GOT3 (cell line): ENCODE measurements around the gene RECQL5.
"Not testable (repeated sequence)": the region's sequence is repeated elsewhere in the genome, so short reads cannot be mapped to it uniquely, and the experiment has no call there.

Experiments
- DNase-seq: peaks from one replicate; lab custom pipeline; 2025; ENCODE audit warnings: mixed read lengths; lab: John Stamatoyannopoulos, UW

Gene RECQL5

DNA sequence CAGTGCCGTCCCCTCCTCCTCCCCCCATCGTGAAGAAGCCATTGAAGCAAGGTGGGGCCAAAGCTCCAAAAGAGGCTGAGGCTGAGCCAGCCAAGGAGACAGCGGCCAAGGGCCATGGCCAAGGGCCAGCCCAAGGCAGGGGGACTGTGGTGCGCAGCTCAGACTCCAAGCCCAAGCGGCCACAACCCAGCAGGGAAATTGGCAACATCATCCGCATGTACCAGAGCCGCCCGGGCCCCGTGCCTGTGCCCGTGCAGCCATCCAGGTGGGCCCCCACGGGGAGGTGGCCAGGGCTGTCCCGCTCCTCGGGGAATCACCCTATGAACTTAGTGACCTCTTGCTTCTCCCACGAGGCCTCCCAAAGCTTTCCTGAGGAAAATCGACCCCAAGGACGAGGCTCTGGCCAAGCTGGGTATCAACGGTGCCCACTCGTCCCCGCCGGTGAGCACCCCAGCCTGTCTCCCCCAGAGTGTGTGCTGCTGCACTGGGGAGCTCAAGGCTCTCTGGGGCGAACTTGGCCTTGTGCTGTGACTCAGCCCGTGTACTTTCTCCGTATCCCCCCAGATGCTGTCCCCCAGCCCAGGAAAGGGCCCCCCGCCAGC is 50.3 kb downstream of the RECQL5 start:
- no peak for DNase-seq

DNA sequence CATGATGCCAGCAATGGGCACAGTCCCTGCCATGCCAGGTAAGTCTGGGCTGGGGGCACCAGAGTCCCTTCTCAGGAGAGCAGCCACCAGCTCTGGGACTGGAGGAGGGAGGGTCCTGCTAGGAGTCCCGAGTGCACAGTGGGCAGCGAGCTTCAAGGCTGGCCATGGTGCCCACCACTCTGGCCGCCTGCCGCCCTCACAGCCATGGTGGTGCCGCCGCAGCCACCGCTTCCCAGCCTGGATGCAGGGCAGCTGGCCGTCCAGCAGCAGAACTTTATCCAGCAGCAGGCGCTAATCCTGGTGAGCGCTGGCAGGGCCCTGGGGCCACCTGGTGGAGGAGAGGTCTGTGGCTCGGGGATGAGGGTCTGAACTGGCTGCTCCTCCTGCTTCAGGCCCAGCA is 51.7 kb downstream of the RECQL5 start:
- DNase-seq: no peak

DNA sequence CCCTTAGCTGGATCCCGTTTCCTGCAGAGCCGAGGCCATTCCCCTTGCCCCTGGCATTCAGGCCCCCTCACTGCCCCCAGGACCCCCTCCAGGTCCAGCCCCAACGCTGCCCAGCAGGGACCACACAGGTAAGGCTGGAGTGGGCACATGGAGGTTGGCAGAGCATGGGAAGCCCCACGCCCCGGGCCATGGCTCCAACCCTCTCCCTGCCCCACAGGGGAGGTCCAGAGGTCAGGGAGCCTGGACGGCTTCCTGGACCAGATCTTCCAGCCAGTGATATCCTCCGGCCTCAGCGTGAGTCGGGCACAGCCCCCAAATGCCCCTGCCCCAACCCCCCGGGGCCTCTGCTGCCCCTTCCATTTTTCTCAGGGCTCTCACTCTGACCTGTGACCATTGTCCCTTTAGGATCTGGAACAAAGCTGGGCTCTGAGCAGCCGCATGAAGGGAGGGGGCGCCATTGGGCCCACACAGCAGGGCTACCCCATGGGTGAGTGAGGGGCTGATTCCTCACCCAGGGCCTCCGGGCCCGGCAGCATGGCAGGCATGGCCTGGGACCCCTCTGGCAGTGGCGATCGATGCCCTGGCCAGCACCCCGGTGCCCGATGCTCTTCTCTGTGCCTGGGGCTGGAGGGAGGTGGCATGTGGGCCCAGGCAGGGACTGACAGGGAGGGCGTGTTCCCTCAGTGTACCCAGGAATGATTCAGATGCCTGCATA is 52.2 kb downstream of the RECQL5 start:
- DNase-seq: no peak

DNA sequence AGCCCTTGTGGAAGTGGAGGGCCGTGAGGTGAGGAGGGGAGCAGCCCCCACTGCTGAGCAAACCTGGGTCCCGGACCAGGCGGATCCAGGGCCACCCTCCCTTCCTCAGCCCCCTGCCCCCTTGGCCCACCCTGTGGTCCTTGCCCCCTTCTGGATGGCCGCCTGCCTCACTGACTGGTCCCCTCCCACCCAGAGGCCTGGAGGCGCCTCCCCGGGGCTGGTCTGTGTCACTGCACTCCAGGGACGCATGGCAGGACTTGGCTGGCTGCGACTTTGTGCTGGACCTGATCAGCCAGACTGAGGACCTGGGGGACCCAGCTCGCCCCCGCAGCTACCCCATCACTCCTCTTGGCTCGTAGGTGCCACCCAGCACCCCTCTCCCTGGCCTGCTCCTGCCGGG is 52.9 kb downstream of the RECQL5 start:
- no peak for DNase-seq

DNA sequence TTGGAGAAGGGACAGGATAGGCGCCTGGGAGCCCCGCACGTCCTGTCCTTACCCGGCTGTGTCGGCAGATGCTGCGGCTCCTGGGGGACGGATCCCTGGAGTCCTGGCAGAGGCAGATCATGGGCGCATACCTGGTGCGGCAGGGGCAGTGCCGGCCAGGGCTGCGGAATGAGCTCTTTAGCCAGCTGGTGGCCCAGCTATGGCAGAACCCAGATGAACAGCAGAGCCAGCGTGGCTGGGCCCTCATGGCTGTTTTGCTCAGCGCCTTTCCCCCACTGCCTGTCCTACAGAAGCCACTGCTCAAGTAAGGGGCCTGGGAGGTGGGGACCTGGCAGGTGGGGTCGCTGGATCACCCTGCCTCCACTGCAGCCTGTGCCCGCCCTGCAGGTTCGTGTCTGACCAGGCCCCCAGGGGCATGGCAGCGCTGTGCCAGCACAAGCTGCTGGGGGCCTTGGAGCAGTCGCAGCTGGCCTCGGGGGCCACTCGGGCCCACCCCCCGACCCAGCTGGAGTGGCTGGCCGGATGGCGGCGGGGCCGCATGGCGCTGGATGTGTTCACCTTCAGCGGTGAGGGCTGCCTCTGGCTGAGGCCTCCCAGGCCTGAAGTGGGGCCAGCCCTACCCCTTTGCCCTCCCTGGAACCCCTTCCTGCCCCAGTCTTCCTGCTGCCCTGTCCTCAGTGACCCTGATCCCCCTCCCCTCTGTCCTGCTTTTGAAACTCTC is 53.9 kb downstream of the RECQL5 start:
- DNase-seq: no peak

DNA sequence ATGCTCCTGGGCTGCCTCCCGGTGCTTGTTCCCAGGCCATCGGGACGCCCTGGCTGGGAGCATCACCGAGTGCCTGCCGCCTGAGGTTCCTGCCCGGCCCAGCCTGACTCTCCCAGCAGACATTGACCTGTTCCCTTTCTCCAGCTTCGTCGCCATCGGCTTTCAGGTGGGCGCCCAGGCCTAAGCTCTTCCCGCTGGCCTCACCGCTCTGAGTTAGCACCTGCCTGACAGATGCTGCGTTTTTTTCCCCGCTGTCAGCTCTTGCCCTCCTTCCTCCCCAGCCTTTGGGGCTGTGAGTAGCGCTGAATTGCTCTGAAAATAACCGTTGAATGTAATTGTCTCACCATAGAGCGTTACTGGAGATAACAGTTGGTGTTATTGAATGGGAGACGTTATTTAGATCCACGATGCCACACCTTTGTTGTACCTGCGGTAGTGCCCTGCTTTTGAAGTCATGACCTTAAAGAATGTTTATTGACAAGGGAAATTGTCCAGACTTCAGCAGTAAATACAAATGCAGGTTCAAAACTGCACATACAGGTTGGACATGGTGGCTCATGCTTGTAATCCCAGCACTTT is 55.0 kb downstream of the RECQL5 start:
- no peak for DNase-seq

DNA sequence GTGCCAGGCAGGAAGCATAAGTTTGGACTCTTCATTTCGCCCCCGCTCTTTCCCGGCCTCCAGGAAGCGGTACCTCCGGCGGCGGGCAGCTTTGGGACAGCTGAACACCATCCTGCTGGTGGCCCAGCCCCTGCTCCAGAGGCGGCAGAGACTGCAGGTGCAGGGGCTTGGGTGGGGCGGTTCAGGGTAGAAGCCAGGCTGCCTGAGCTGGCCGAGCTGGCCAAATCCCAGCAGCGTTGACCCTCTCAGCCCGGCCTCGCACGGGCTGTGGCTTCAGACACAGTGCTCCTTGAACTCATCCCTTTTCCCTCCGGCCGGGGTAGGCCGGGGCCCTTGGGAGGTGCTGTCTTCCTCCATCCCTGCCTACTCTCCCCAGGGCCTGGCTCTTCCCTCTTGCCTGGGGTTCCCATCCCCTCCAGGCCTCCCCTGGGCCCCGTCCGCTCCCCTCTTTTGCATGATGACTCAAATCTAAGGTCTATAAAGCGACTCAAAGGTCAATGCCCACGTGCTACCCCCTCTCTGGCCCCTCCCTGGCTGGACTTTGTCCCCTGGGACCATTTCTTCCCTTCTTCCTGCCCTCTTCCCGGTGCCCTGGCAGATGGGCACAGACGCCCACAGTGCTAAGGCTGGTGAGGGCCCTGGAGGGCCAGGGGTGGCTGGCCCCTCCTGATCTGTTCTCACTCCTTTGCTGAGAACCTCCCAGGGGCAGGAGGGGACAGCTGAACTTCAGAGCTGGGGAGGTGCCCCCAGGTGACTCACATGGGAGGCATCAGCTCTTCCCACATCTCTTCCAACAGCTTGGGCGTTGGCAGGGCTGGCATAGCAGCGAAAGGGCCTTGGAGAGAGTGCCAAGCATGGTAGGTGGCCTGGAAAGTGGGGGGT is 56.6 kb downstream of the RECQL5 start:
- DNase-seq: no peak

DNA sequence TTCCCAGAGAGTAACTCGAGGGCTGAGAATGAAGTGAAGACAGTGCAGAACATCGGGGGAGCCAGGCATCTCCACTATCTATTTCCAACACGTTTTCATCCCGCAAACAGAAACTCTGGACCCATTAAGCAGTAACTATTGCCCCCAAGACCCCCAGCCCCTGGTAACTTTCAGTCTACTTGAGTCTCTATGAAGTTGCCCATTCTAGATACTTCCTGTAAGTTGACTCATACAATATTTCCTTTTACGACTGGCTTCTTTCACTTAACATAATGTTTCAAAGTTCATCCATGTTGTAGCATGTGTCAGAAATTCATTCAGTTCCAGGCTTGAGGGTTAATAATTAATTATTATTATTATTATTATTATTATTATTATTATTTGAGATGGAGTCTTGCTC is 59.9 kb downstream of the RECQL5 start:
- no peak for DNase-seq

DNA sequence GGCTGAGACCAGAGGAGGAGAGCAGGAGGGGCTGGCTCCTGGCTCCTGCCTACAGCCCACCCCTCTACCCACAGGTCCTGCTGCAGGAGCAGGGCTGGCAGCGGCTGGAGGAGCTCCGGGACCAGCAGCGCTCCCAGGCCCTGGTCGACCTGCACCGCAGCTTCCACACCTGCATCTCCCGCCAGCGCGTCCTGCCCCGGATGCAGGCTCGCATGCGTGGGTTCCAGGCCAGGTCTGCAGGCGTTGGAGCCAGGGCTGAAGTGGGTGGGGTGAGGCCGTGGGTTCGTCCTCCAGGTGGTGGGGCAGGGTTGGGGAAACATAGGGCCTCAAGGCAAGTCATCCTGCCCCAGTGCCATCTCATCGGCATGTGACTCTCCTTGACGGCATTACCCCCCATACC is 61.2 kb downstream of the RECQL5 start:
- no peak for DNase-seq

DNA sequence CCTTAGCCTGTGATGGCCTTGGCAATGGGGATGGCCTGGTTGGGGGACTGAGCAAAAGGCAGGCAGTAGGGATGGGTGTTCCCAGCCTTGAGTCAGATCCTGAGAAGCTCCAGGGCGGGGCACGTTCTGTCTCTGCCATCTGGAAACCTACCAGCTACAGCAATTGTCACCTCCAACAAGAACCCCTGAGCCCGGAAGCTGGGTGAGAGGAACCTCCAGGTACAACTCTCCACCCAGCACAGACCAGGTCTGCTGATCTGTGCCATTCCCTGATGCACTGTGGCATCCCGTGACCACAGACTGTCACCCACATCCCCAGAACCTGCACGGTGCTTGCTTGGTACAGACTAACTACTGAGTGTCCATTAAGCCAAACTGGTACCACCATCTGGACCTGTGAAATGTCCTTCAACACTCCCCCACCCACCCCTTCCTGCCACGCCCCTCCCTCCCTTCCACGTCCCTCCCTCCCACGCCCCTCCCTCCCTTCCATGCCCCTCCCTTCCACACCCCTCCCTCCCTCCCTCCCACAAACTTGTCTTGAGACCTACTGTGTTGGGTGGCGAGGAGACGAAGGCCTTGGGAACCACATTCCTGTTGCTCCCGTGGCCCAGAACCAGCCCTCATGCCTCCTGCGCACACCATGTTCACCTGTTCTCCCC is 62.8 kb downstream of the RECQL5 start:
- no peak for DNase-seq

DNA sequence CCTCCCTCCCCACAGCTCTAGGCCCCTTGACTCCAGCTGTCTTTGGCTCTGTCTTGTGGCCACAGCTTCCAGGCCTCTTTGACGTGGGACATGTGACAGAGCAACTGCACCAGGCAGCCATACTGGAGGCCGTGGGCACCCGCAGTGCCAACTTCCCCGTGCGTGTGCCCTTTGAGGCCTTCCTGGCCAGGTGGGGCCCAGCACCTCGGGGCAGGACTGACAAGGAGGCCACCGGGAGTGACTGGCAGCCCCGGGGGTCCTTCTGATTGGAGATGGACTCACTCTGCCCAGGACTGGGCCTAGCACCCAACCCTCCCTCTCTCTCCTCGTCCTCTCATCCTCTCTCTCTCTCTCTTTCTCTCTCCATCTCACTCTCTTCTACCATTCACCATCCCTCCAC is 63.8 kb downstream of the RECQL5 start:
- DNase-seq: no peak

DNA sequence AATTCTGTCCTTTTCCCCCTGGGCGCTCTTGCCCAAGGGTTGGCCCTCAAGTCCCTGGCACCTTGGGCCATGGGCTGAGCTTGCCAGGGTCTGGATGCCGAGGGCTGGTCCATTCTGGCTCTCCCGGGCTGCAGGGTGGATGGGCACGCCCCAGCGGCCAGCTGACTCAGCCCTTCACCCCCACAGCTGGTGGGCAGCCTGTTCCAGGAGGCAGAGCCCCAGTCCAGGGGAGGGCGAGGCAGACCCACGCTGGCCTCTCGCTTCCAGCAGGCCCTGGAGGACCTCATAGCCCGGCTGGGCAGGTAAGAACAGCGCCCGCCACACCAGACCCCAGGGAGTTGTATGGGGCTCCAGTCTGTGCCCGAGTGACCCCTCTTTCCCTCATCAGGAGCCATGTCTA is 64.3 kb downstream of the RECQL5 start:
- no peak for DNase-seq

DNA sequence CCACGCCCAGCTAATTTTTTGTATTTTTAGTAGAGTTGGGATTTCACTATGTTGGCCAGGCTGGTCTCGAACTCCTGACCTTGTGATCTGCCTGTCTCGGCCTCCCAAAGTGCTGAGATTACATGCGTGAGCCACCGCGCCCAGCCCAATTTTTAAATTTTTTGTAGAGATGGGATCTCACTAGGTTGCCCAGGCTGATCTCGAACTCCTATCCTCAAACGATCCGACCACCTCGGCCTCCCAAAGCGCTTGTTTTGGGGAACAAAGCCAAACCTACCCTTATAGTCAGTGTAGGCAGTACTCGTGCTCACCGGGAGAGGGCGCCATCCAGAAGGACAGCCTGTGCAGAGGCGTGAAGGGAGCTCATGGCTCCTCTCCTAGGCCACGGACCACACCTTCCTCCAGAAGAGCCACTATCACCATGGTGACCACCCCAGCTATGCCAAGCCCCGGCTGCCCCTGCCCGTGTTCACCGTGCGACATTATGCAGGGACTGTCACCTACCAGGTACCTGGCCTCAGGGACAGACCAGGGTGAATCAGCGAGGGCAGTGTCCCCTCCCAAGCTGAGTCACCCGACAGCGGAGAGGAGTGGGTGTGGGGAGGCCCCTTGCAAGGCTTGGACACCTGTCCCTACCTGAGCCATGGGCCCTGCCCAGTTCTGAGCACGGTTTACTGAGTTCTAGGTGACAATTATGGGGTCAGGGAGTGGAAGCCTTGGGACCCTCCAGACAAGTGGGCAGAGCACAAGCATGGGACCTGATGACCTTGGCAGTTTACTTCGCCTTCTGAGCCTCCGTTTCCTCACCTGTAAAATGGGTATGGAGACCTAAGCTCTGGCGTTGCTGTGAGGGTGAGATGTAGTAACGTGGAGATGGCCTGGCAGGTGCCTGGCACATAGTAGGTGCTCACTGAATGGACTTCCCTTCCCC is 65.6 kb downstream of the RECQL5 start:
- DNase-seq: no peak

DNA sequence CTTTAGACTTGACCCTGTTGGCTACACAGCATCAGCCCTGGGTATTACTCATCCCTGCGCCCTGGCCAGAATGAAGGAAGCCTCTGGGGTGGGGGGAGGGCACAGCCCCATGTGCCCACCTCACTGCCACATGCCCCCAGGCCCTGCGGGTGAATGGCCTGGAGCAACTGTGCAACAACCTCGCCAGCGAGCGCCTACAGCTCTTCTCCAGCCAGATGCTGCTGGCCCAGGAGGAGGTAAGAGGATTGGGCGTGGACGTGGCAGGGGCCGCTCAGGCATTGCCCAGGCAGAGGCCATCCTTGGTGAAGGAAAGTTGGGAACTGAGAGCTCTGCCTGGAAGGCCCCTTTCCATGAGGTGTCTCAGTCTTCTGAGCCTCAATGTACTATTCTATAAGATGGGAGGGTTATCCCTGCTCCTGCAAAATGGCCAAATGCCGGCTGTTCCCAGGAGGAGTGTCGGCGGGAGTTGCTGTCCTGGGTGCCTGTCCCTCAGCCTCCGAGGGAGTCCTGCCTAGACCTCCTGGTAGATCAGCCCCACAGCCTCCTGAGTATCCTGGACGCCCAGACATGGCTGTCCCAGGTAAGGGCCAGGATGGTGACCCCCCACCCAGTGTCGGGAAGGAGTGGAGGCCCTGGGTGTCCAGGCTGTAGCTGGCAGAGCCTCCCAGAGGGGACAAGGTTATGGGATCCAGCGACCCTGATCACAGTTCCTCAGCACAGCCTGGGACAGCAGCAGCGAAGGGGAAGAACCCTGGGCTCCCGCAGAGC is 70.5 kb downstream of the RECQL5 start:
- DNase-seq: no peak

DNA sequence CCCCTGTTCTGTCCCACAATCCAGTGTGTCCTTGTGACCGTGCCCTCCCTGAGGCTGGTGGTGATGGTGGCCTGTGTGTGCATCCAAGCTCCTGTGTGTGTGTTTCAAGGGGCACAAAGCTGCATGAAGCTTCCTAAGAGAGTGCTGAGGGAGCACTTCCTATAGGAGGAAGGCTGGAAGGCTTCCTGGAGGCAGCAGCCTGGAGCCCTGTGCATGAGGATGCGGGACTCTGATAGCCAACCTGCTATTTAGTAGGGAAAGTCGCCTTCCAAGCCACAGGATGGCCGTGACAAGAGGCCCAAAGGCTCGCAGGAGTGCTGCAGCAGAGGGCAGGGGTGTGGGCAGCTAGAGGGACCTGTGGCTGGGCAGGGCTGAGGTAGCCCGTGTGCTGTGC is 71.0 kb downstream of the RECQL5 start:
- DNase-seq: no peak

DNA sequence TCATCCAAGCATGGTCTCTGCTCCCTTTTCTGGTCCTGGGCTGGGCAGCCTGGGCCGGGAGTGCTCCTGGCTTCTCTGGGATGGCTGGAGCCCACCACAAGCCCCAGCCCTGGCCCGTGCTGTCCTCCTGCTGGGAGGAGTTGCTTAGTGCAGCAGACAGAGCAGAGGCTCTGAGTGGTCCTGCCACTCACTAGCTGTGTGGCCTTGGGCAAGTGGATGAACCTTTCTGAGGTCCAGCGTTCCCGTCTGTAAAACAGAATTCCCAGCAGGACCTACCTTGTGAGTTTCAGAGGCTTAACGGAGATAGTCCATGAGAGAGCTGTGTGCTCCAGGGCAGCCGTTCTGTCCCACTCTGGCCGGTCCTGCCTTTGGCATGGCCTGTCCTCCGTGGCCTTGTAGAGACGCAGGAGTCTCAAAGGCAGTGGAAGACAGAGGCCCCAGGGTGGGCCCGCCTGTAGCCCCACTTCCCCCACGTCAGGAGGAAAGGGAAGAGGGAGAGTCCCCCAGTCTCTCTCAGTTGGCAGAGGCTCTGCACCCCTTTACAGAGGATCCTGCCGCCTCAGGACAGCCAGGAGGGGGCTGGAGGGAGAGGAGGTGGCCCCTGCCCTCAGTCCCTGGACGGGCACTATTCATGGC is 71.6 kb downstream of the RECQL5 start:
- DNase-seq: no peak

DNA sequence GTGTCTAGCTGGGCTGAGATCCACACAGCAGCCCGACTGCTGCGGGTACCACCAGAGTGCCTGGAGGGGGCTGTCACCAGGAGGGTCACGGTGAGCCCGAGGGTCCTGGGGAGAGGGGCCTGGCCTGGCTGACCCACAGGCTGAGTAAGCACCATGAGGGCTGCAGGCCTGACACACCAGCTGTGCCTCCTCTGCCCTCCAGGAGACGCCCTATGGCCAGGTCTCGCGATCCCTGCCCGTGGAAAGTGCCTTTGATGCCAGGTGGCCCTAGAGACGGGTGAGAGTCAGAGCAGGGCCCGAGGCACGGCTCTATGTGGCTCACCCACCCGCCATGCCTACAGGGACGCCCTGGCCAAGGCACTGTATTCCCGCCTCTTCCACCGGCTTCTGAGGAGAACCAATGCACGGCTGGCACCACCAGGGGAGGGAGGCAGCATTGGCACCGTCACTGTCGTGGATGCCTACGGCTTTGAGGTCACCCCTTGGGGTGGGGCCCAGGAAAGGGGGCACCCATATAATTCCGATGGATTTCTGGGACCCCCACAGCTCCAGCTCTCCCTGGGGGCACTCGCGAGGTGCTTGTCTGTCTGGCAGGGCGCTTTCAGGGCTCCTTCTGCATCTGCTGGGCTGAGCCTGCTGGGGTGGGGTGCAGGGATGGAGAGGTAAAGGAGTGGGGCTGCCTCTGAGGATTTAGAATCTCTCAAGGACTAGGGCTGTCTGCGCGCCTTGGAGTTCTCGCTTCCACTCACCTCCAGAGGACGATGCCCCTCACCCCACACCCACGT is 72.3 kb downstream of the RECQL5 start:
- DNase-seq: no peak

DNA sequence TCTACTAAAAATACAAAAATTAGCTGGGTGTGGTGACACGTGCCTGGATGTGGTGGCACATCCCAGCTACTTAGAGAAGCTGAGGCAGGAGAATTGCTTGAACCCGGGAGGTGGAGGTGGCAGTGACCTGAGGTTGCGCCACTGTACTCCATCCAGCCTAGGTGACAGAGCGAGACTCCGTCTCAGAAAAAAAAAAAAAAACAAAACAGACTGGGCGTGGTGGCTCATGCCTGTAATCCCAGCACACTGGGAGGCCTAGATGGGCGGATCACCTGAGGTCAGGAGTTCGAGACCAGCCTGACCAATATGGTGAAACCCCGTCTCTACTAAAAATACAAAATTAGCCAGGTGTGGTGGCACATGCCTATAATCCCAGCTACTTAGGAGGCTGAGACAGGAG is 73.5 kb downstream of the RECQL5 start:
- DNase-seq: not testable (repeated sequence)
